HepG2 (cell line): Measurements from ENCODE around the gene RICTOR. TPM values are rescaled to one million over a fixed set of nuclear protein-coding genes. Genes with fewer than 3 reads are reported as not detected.
A peak's percentile ranks its signal among the peaks of the same experiment; 100 is the strongest.

Source experiments
- ATF1 ChIP-seq: IDR thresholded peaks from 2 replicates; pipeline ENCODE4 v1.6.1; 2016; ENCODE audit warnings: mild to moderate bottlenecking, control low read depth
- CENPT ChIP-seq: sonication (generic); formaldehyde crosslinking; IDR thresholded peaks from 2 replicates; pipeline ENCODE4 v1.8.0; 2022; ENCODE audit warnings: low read depth, mild to moderate bottlenecking, moderate library complexity, missing genetic modification reagents
- E2F1 ChIP-seq: sonication (generic); formaldehyde crosslinking; IDR thresholded peaks from 2 replicates; pipeline ENCODE4 v1.5.0; 2020; ENCODE audit warnings: missing genetic modification reagents
- IKZF4 ChIP-seq: sonication (generic); formaldehyde crosslinking; IDR thresholded peaks from 2 replicates; pipeline ENCODE4 v1.5.1; 2020; ENCODE audit warnings: borderline replicate concordance, mild to moderate bottlenecking, low read depth, missing genetic modification reagents; ENCODE audit errors: not compliant biosample characterization
- MAF1 ChIP-seq: sonication (generic); formaldehyde crosslinking; IDR thresholded peaks from 2 replicates; pipeline ENCODE4 v1.5.0; 2020; ENCODE audit warnings: missing genetic modification reagents, borderline replicate concordance
- NFAT5 ChIP-seq: sonication (generic); formaldehyde crosslinking; IDR thresholded peaks from 2 replicates; pipeline ENCODE4 v1.4.0; 2020; ENCODE audit warnings: missing genetic modification reagents
- NFE2 ChIP-seq: sonication (generic); formaldehyde crosslinking; IDR thresholded peaks from 2 replicates; pipeline ENCODE4 v1.4.0; 2020; ENCODE audit warnings: missing genetic modification reagents
- TMF1 ChIP-seq: sonication (generic); formaldehyde crosslinking; IDR thresholded peaks from 2 replicates; pipeline ENCODE4 v1.8.1; 2022; ENCODE audit warnings: low read depth, missing genetic modification reagents
- ZBTB3 ChIP-seq: sonication (generic); formaldehyde crosslinking; IDR thresholded peaks from 2 replicates; pipeline ENCODE4 v1.4.0; 2020; ENCODE audit warnings: low read depth, mild to moderate bottlenecking, moderate library complexity, missing genetic modification reagents, borderline replicate concordance
- ZNF24 ChIP-seq: fragments of 450-650 bp; IDR thresholded peaks from 2 replicates; pipeline ENCODE4 v1.6.1; 2017; ENCODE audit warnings: antibody characterized with exemption, mild to moderate bottlenecking
- ZNF670 ChIP-seq: sonication (generic); formaldehyde crosslinking; IDR thresholded peaks from 2 replicates; pipeline ENCODE4 v1.8.0; 2022; ENCODE audit warnings: mild to moderate bottlenecking, missing genetic modification reagents, borderline replicate concordance
- ZNF766 ChIP-seq: sonication (generic); formaldehyde crosslinking; IDR thresholded peaks from 2 replicates; pipeline ENCODE4 v1.5.0; 2020; ENCODE audit warnings: missing genetic modification reagents, borderline replicate concordance
- polyA plus RNA-seq, 8 experiments: library from polyadenylated mRNA; depleted of rRNA in 3 of 8; stranded (reverse) in 7 of 8; unstranded in 1 of 8; fragments of >200 nt; fragmentation: Illumina TruSeq in 4 of 8; extraction: Trizol in 4 of 8; gene quantifications; 2 replicates each; pipeline versions ENCODE4 v1.2.1 to v1.2.3, GENCODE V29; 2011 to 2016; ENCODE audit warnings: low read depth in 4 of 8, missing spikeins in 1 of 8, mixed read lengths in 1 of 8; ENCODE audit not compliant: insufficient read depth in 1 of 8
- total RNA-seq, 5 experiments: library from RNA; depleted of rRNA; stranded (reverse); fragments of >200 nt; fragmentation: Illumina TruSeq; extraction: Trizol; gene quantifications; 2 replicates each; pipeline ENCODE4 v1.2.3, GENCODE V29; 2016; ENCODE audit warnings: low read depth in 1 of 5
- TF ChIP-seq, protein P1 (sequence below): sonication (generic); formaldehyde crosslinking; IDR thresholded peaks from 2 replicates; pipeline ENCODE4 v1.4.0; 2020; ENCODE audit warnings: missing genetic modification reagents, borderline replicate concordance
- TF ChIP-seq, protein P2 (sequence below): sonication (generic); formaldehyde crosslinking; IDR thresholded peaks from 2 replicates; pipeline ENCODE4 v1.9.0; 2022; ENCODE audit warnings: low read depth, missing genetic modification reagents
- TF ChIP-seq, protein P3 (sequence below): sonication (generic); formaldehyde crosslinking; IDR thresholded peaks from 2 replicates; pipeline ENCODE4 v1.8.0; 2022; ENCODE audit warnings: mild to moderate bottlenecking, missing genetic modification reagents, borderline replicate concordance

RICTOR gene
- total and polyA plus RNA-seq, 2 of the 13 experiments (the other 11 are each of a cell fraction or from before 2014, with no cell fraction given) = 10.7 to 15.4 TPM

GRCh38 chr5:39100851-39101396 is 26.7 kb upstream of the RICTOR start (continued):
- TF ChIP-seq CENPT (CRISPR knock-in tag) (no peak), MAF1 (CRISPR knock-in tag) (no peak), ZNF24 (no peak), ZNF670 (CRISPR knock-in tag) (0 out of 2 replicates have a peak, but pooled peaks have one; percentile 54), E2F1 (no peak), NFE2 (CRISPR knock-in tag) (no peak), ZBTB3 (CRISPR knock-in tag) (no peak), ZNF766 (CRISPR knock-in tag) (no peak), ATF1 (CRISPR knock-in tag) (no peak), IKZF4 (CRISPR knock-in tag) (no peak), TMF1 (no peak), NFAT5 (no peak)
- TF ChIP-seq, protein P1, sequence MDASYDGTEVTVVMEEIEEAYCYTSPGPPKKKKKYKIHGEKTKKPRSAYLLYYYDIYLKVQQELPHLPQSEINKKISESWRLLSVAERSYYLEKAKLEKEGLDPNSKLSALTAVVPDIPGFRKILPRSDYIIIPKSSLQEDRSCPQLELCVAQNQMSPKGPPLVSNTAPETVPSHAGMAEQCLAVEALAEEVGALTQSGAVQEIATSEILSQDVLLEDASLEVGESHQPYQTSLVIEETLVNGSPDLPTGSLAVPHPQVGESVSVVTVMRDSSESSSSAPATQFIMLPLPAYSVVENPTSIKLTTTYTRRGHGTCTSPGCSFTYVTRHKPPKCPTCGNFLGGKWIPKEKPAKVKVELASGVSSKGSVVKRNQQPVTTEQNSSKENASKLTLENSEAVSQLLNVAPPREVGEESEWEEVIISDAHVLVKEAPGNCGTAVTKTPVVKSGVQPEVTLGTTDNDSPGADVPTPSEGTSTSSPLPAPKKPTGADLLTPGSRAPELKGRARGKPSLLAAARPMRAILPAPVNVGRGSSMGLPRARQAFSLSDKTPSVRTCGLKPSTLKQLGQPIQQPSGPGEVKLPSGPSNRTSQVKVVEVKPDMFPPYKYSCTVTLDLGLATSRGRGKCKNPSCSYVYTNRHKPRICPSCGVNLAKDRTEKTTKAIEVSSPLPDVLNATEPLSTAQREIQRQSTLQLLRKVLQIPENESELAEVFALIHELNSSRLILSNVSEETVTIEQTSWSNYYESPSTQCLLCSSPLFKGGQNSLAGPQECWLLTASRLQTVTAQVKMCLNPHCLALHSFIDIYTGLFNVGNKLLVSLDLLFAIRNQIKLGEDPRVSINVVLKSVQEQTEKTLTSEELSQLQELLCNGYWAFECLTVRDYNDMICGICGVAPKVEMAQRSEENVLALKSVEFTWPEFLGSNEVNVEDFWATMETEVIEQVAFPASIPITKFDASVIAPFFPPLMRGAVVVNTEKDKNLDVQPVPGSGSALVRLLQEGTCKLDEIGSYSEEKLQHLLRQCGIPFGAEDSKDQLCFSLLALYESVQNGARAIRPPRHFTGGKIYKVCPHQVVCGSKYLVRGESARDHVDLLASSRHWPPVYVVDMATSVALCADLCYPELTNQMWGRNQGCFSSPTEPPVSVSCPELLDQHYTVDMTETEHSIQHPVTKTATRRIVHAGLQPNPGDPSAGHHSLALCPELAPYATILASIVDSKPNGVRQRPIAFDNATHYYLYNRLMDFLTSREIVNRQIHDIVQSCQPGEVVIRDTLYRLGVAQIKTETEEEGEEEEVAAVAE (CRISPR knock-in tag) = no peak
- TF ChIP-seq, protein P2, sequence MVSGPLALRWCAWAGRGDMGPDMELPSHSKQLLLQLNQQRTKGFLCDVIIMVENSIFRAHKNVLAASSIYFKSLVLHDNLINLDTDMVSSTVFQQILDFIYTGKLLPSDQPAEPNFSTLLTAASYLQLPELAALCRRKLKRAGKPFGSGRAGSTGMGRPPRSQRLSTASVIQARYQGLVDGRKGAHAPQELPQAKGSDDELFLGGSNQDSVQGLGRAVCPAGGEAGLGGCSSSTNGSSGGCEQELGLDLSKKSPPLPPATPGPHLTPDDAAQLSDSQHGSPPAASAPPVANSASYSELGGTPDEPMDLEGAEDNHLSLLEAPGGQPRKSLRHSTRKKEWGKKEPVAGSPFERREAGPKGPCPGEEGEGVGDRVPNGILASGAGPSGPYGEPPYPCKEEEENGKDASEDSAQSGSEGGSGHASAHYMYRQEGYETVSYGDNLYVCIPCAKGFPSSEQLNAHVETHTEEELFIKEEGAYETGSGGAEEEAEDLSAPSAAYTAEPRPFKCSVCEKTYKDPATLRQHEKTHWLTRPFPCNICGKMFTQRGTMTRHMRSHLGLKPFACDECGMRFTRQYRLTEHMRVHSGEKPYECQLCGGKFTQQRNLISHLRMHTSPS (CRISPR knock-in tag) = no peak
- TF ChIP-seq, protein P3, sequence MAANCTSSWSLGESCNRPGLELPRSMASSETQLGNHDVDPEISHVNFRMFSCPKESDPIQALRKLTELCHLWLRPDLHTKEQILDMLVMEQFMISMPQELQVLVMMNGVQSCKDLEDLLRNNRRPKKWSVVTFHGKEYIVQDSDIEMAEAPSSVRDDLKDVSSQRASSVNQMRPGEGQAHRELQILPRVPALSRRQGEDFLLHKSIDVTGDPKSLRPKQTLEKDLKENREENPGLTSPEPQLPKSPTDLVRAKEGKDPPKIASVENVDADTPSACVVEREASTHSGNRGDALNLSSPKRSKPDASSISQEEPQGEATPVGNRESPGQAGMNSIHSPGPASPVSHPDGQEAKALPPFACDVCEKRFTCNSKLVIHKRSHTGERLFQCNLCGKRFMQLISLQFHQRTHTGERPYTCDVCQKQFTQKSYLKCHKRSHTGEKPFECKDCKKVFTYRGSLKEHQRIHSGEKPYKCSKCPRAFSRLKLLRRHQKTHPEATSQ (CRISPR knock-in tag) = no peak
